RWPE1 (cell line): Measurements from ENCODE around the gene ATXN3L.
"Not testable (repeated sequence)": the region's sequence is repeated elsewhere in the genome, so short reads cannot be mapped to it uniquely, and the experiment has no call there.

Experiments
- CTCF ChIA-PET: fragments of 350-600 bp; sonication (Branson Sonifier 250); formaldehyde crosslinking; extraction: SDS; loops from one replicate; lab custom pipeline; 2021; lab: Yijun Ruan, JAX
- POLR2A ChIA-PET: fragments of 400-600 bp; formaldehyde crosslinking; extraction: SDS; loops from one replicate; lab custom pipeline; 2020; ENCODE audit warnings: antibody characterized with exemption; ENCODE audit not compliant: low non-redundant PET; lab: Yijun Ruan, JAX
- DNase-seq: peaks from one replicate; pipeline ENCODE4 v3.0.0; 2012; ENCODE audit warnings: low spot score
- H3K27ac ChIP-seq: fragments of 450-650 bp; 2 replicates; pipeline ENCODE4 v1.5.1; 2017
- CTCF ChIP-seq: fragments of 450-650 bp; conservative IDR thresholded peaks from 2 replicates; pipeline ENCODE4 v1.5.1; 2017; ENCODE audit warnings: low read depth, mild to moderate bottlenecking

ATXN3L gene

GRCh38 chrX:13323241-13323640 is 3.4 kb upstream of the ATXN3L start:
- no peak overlapping the region for H3K27ac ChIP-seq
- ChIA-PET CTCF (no interaction called here), POLR2A (no interaction called here)
- DNase-seq: no peak
- TF ChIP-seq CTCF: no peak

- no peak for DNase-seq
- no peak for TF ChIP-seq CTCF
- H3K27ac ChIP-seq: no peak overlapping the region
- ChIA-PET CTCF (no interaction called here), POLR2A (no interaction called here)
Measured at GRCh38 chrX:13317366-13317765, 2.5 kb downstream of the ATXN3L start.

GRCh38 chrX:13311560-13311959 is 8.3 kb downstream of the ATXN3L start:
- POLR2A ChIA-PET: no interaction called here
- no peak overlapping the region for H3K27ac ChIP-seq
- CTCF ChIA-PET: no interaction called here
- no peak for DNase-seq
- no peak for TF ChIP-seq CTCF

GRCh38 chrX:13309631-13310030 is 10.2 kb downstream of the ATXN3L start:
- CTCF ChIA-PET: no interaction called here
- TF ChIP-seq CTCF: no peak

GRCh38 chrX:13307041-13307440 is 12.8 kb downstream of the ATXN3L start:
- no peak for DNase-seq
- TF ChIP-seq CTCF: no peak
- POLR2A ChIA-PET: no interaction called here
- CTCF ChIA-PET: no interaction called here
- H3K27ac ChIP-seq: no peak overlapping the region

More at GRCh38 chrX:13309631-13310030, 10.2 kb downstream of the ATXN3L start:
- POLR2A ChIA-PET: no interaction called here
- no peak for DNase-seq
- H3K27ac ChIP-seq: no peak overlapping the region

GRCh38 chrX:13305108-13305507 is 14.7 kb downstream of the ATXN3L start:
- no peak for DNase-seq
- CTCF ChIA-PET: no interaction called here
- TF ChIP-seq CTCF: no peak
- H3K27ac ChIP-seq: no peak overlapping the region
- POLR2A ChIA-PET: no interaction called here

- CTCF ChIA-PET: no interaction called here
- no peak for DNase-seq
- POLR2A ChIA-PET: no interaction called here
- H3K27ac ChIP-seq: no peak overlapping the region
- no peak for TF ChIP-seq CTCF
Measured at GRCh38 chrX:13304052-13304451, 15.8 kb downstream of the ATXN3L start.

GRCh38 chrX:13303248-13303647 is 16.6 kb downstream of the ATXN3L start:
- CTCF ChIA-PET, POLR2A ChIA-PET, DNase-seq, H3K27ac ChIP-seq: not testable (repeated sequence)
